OCI-LY1 (cell line): Measurements from ENCODE around the gene PRSS50.

Source experiments
- H2AFZ ChIP-seq: fragments of 200-600 bp; sonication (generic), shearing (Covaris generic); 2 replicates; pipeline ENCODE4 v1.6.0; 2014; ENCODE audit warnings: antibody characterized with exemption, mild to moderate bottlenecking, low read length
- H3F3A ChIP-seq: fragments of 200-600 bp; sonication (generic), shearing (Covaris generic); 2 replicates; pipeline ENCODE4 v1.6.0; 2014; ENCODE audit warnings: mild to moderate bottlenecking, antibody characterized with exemption, low read length, moderate library complexity; ENCODE audit not compliant: insufficient read depth
- H3K27ac ChIP-seq: fragments of 200-600 bp; sonication (generic); 2 replicates; pipeline ENCODE4 v1.5.1; 2014; ENCODE audit warnings: low read length, mixed run types, mild to moderate bottlenecking, low read depth; ENCODE audit not compliant: poor library complexity, severe bottlenecking
- H3K27me3 ChIP-seq: fragments of 200-600 bp; sonication (generic); 2 replicates; pipeline ENCODE4 v1.6.0; 2014; ENCODE audit warnings: antibody characterized with exemption, mild to moderate bottlenecking, low read length, moderate library complexity; ENCODE audit not compliant: insufficient read depth
- H3K36me3 ChIP-seq: fragments of 200-600 bp; sonication (generic); 2 replicates; pipeline ENCODE4 v1.6.1; 2014; ENCODE audit warnings: mild to moderate bottlenecking, antibody characterized with exemption, low read length, moderate library complexity, mixed read lengths; ENCODE audit not compliant: insufficient read depth
- H3K4me1 ChIP-seq: fragments of 200-600 bp; sonication (generic); 2 replicates; pipeline ENCODE4 v1.5.1; 2014; ENCODE audit warnings: mild to moderate bottlenecking, low read length, moderate library complexity; ENCODE audit not compliant: insufficient read depth, severe bottlenecking
- H3K4me2 ChIP-seq: fragments of 200-600 bp; sonication (generic), shearing (Covaris generic); 2 replicates; pipeline ENCODE4 v1.6.1; 2014; ENCODE audit warnings: low read length
- H3K4me3 ChIP-seq: fragments of 200-600 bp; sonication (generic); 2 replicates; pipeline ENCODE4 v1.5.1; 2014; ENCODE audit warnings: low read length, low read depth, mild to moderate bottlenecking, mixed read lengths; ENCODE audit not compliant: poor library complexity, severe bottlenecking
- H3K79me2 ChIP-seq: fragments of 200-600 bp; shearing (Covaris generic); 2 replicates; pipeline ENCODE4 v1.6.1; 2016; ENCODE audit warnings: mixed run types, low read length, mixed read lengths; ENCODE audit not compliant: insufficient read depth
- H3K9ac ChIP-seq: fragments of 200-600 bp; sonication (generic), shearing (Covaris generic); 2 replicates; pipeline ENCODE4 v1.6.1; 2014; ENCODE audit warnings: mild to moderate bottlenecking, low read length, mixed read lengths
- H3K9me2 ChIP-seq: fragments of 200-600 bp; sonication (generic), shearing (Covaris generic); 2 replicates; pipeline ENCODE4 v1.6.1; 2014; ENCODE audit warnings: low read depth, mild to moderate bottlenecking, low read length, mixed read lengths
- H3K9me3 ChIP-seq: fragments of 200-600 bp; shearing (Covaris generic); 2 replicates; pipeline ENCODE4 v1.6.1; 2014; ENCODE audit warnings: low read length, mixed read lengths
- H4K20me1 ChIP-seq: fragments of 200-600 bp; sonication (generic), shearing (Covaris generic); 2 replicates; pipeline ENCODE4 v1.6.0; 2016; ENCODE audit warnings: mild to moderate bottlenecking, low read length; ENCODE audit not compliant: insufficient read depth
- EZH2 ChIP-seq: fragments of 200-600 bp; sonication (generic), shearing (Covaris generic); IDR thresholded peaks from 2 replicates; pipeline ENCODE4 v1.8.0; 2017; ENCODE audit warnings: borderline replicate concordance, mixed run types, mild to moderate bottlenecking, antibody characterized with exemption, low read length, moderate library complexity, mixed read lengths
- TF ChIP-seq, protein P1 (sequence below): fragments of 200-600 bp; sonication (generic), shearing (Covaris generic); IDR thresholded peaks from 2 replicates; pipeline ENCODE4 v1.5.1; 2017; ENCODE audit warnings: mild to moderate bottlenecking, antibody characterized with exemption, low read length, moderate library complexity, mixed read lengths

The PRSS50 gene

DNA sequence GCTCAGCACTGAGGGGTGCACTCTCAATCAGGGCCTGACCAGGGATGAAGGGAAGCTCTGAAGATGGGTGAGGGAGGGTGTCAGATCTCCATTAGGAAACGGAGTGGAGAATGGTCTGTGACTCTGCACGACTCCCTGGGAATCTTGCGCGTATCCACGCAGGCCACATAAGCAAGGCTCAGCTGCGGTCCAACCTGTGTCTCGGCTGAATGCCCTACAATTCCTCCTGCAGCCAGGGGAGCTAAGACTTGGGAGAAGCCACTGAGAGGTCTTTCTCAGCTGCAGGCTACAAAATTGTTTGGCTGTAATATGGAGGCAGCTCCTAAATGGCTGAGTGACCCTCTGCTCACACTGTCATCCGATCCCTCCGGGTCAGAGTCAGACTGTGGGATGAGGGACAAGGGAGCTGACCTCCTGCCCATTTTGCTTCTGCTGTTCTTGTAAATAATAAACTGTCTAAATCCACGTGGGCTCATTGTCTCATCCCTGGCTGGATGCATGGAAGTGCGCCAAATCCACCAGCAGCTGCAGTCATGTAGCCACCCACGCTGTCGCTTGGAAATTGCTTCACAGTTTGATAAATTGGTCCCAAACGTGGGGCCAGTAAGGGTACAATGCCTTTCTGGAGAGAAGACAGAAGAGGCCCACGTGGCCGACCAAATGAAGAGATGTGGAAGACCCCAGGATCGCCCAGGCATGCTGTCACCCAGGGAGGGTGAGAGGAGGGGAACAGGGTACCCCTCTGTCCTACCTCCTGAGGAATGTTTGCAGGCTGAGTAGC is 54.7 kb downstream of the PRSS50 start:
- H3K9me3 ChIP-seq, result no peaks in the 10 kb centered on the region

More for the DNA sequence above, 54.7 kb downstream of the PRSS50 start:
- TF ChIP-seq EZH2, result no peak
- TF ChIP-seq, protein P1, sequence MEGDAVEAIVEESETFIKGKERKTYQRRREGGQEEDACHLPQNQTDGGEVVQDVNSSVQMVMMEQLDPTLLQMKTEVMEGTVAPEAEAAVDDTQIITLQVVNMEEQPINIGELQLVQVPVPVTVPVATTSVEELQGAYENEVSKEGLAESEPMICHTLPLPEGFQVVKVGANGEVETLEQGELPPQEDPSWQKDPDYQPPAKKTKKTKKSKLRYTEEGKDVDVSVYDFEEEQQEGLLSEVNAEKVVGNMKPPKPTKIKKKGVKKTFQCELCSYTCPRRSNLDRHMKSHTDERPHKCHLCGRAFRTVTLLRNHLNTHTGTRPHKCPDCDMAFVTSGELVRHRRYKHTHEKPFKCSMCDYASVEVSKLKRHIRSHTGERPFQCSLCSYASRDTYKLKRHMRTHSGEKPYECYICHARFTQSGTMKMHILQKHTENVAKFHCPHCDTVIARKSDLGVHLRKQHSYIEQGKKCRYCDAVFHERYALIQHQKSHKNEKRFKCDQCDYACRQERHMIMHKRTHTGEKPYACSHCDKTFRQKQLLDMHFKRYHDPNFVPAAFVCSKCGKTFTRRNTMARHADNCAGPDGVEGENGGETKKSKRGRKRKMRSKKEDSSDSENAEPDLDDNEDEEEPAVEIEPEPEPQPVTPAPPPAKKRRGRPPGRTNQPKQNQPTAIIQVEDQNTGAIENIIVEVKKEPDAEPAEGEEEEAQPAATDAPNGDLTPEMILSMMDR, result no peak
- no peak overlapping the region for H3K9ac ChIP-seq
- H3K4me3 ChIP-seq, result no peak overlapping the region
- no peaks in the 10 kb centered on the region for H3F3A ChIP-seq
- H3K36me3 ChIP-seq, result no peaks in the 10 kb centered on the region
- H3K27ac ChIP-seq, result no peak overlapping the region
- H3K79me2 ChIP-seq, result no peaks in the 10 kb centered on the region
- no peaks in the 10 kb centered on the region for H3K27me3 ChIP-seq
- no peak overlapping the region for H3K4me2 ChIP-seq
- H4K20me1 ChIP-seq, result no peaks in the 10 kb centered on the region
- no peaks in the 10 kb centered on the region for H3K9me2 ChIP-seq
- H3K4me1 ChIP-seq, result no peaks in the 10 kb centered on the region
- H2AFZ ChIP-seq, result no peak overlapping the region
